Epithelial cell of esophagus (primary cell): ENCODE data around the gene ERC2.

ENCODE experiments used
- DNase-seq: peaks from one replicate; pipeline ENCODE4 v3.0.0; 2010; ENCODE audit warnings: low read depth
- H3K4me3 ChIP-seq: 2 replicates; pipeline ENCODE4 v1.5.1; 2011; ENCODE audit warnings: mild to moderate bottlenecking, low read length, control low read depth
- TF ChIP-seq, protein P1 (sequence below): IDR thresholded peaks from 2 replicates; pipeline ENCODE4 v1.5.1; 2011; ENCODE audit warnings: low read depth, mild to moderate bottlenecking, low read length, control low read depth, inconsistent platforms; ENCODE audit not compliant: insufficient read depth; ENCODE audit errors: missing control alignments

ERC2 gene

DNA sequence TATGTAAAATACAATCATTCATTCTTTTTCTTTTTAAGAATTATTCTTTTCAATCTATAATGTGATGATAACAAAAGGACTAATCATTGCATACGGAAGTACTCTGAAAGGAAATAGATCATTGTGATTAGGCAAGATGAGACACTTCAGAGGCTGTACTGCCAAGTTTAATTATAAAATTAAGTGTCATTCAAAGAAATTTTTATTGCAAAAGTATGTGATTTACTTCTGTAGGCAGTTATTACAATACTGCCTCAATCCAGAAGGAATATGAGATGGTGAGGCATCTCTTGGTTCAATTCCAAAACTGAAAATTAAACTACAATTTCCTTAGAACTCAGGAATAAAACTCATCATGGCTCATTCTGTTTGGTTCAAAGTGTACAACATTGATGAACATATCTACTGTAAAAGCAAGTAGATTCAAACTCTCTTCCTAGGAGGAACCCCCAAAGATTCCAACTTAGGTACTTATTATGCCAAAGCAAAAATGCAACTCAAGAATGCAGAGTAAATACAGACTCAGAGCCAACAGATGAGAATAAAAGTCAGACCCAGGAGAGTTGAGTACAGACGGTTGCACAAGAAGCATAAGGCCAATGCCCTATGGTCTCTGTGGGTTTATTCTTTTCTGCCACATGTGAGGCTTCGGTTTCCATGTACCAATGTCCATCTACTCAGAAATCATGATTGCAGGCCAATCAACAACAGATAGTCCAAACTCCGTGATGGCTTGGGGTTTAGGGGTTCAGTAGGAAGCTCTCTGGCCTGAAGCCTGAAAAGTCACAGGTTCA lies 862.6 kb downstream of the ERC2 start:
- no peak overlapping the region for H3K4me3 ChIP-seq
- TF ChIP-seq, protein P1, sequence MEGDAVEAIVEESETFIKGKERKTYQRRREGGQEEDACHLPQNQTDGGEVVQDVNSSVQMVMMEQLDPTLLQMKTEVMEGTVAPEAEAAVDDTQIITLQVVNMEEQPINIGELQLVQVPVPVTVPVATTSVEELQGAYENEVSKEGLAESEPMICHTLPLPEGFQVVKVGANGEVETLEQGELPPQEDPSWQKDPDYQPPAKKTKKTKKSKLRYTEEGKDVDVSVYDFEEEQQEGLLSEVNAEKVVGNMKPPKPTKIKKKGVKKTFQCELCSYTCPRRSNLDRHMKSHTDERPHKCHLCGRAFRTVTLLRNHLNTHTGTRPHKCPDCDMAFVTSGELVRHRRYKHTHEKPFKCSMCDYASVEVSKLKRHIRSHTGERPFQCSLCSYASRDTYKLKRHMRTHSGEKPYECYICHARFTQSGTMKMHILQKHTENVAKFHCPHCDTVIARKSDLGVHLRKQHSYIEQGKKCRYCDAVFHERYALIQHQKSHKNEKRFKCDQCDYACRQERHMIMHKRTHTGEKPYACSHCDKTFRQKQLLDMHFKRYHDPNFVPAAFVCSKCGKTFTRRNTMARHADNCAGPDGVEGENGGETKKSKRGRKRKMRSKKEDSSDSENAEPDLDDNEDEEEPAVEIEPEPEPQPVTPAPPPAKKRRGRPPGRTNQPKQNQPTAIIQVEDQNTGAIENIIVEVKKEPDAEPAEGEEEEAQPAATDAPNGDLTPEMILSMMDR = no peak
- no peak for DNase-seq

DNA sequence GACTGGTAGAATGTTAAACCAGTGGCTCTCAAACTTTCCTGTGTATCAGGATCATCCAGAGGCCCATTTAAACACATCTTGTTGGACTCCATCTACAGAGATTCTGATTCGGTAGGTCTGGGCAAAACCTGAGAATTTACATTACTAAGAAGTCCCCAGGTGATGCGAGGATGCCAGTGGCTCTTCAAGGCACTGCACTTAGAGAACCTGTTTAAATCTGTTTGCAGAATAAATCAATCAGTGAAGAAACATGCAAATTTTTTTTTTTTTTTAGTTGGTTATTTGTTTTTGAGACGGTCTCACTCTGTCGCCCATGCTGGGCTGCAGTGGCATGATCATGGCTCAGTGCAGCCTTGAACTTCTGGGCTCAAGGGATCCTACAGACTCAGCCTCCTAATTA lies 863.4 kb downstream of the ERC2 start:
- H3K4me3 ChIP-seq = no peak overlapping the region
- TF ChIP-seq, protein P1 = no peak
- DNase-seq = no peak

GRCh38 chr3:55604402-55604801 lies 863.9 kb downstream of the ERC2 start:
- TF ChIP-seq, protein P1 = no peak
- DNase-seq = peak; percentile 58
- no peak overlapping the region for H3K4me3 ChIP-seq

DNA sequence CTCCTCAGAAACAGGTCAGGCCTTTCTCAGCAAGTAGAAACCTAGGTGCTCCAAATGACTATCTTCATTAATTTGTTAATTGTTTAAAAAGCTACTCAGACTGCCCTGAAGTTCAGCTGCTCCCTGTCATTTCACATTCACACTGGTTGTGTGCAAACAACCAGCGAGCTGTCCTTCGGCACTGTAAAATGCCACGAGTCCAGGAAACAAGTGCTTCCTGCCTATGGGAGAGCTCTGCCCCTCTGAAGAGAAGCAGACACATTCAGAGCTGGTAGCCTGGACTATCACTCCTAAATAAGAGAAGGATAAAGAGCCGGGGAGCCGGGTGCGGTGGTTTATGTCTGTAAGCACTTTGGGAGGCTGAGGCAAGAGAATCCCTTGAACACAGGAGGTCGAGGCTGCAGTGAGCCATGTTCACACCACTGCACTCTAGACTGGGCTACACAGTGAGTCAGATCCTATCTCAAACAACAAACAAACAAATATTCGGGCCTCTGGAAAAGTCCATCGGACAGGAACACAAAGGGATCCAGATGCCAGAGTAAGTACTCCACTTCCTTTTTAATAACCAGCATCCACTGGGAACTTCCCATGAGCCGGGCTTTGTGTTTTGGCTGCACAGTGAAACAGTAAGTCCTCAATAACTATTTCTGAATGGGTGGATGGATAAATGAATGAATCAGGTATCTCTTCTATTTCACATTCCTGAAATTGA lies 866.7 kb downstream of the ERC2 start:
- H3K4me3 ChIP-seq = no peak overlapping the region
- DNase-seq = no peak
- TF ChIP-seq, protein P1 = no peak

DNA sequence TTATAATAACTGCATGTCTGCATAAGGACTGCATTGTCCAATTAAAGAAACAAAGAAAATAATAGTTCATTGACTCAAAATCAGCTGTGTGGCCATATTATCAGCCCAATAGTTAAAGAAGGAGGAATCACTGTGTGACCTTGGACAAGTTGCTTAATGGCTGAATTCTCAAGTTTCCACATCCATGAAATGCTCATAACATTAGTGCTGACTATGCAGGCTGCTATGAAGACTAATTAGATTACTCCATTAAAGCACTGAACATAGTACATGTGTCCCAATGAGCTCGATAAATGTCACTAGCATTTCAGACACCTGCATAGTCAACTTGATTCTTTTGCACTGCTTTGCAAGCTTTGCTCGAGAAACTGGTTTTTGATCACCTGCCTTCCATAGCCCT lies 870.0 kb downstream of the ERC2 start:
- TF ChIP-seq, protein P1 = no peak
- H3K4me3 ChIP-seq = no peak overlapping the region
- DNase-seq = no peak

GRCh38 chr3:55597641-55598040 lies 870.6 kb downstream of the ERC2 start:
- no peak overlapping the region for H3K4me3 ChIP-seq
- TF ChIP-seq, protein P1 = no peak
- DNase-seq = peak; percentile 30
